Tibial nerve (tissue), 4 donors: Measurements from ENCODE around the gene SHB.

Experiments used
- CTCF ChIP-seq, 5 experiments: fragments of 200-600 bp in 3 of 5; fragments of 450-650 bp in 2 of 5; sonication (generic) in 3 of 5; IDR thresholded peaks; one replicate each; pipeline ENCODE4 v1.5.1; 2016 to 2019; ENCODE audit warnings: antibody characterized with exemption in 5 of 5, mild to moderate bottlenecking in 3 of 5, moderate library complexity in 2 of 5
- EP300 ChIP-seq, 2 donors: sonication (generic); formaldehyde crosslinking; IDR thresholded peaks; one replicate each; pipeline ENCODE4 v1.6.1; 2017; ENCODE audit warnings: antibody characterized with exemption in 2 of 2, mild to moderate bottlenecking in 1 of 2
- POLR2A ChIP-seq, 2 donors: fragments of 450-650 bp; IDR thresholded peaks; one replicate each; pipeline ENCODE4 v1.6.1; 2017; ENCODE audit warnings: antibody characterized with exemption in 2 of 2, mild to moderate bottlenecking in 2 of 2, moderate library complexity in 2 of 2

GRCh38 chr9:38004809-38005560, 64.0 kb downstream of the SHB start:
- no peak for TF ChIP-seq CTCF (IDR thresholded peaks at IDR 0.05)
- no peak for TF ChIP-seq POLR2A (IDR thresholded peaks at IDR 0.05)
- no peak for TF ChIP-seq EP300 (IDR thresholded peaks at IDR 0.05)
